GM19438 (cell line): ENCODE data around the gene ENO4.

Experiments
- ATAC-seq: cut with Tn5 transposase; IDR thresholded peaks from one replicate; pipeline ENCODE4 v1.9.1; 2021; ENCODE audit warnings: low read depth; ENCODE audit not compliant: unreplicated experiment

Gene ENO4

DNA sequence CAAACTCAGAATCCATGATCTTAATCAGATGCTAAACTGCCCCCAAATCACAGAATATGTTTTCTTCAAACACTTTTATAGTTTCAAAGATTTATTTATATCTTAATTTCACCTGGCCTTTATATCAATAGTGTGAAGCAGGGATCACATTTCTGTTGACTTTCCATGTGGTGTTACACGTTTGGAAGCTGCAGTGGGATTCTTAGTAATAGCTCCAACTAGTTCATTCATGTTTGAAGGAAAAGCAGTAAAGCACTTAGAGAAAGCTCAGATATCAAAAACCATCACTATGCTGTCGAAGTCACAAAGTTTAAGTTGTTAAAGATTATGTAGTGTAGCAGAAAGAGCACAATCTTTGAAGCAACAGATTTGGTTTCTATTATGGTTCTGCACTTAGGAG, 16.8 kb downstream of the ENO4 start:
- ATAC-seq, result no peak

- no peak for ATAC-seq
Measured at GRCh38 chr10:116866987-116867595, 17.8 kb downstream of the ENO4 start.

GRCh38 chr10:116868198-116868676, 18.9 kb downstream of the ENO4 start:
- ATAC-seq, result no peak

GRCh38 chr10:116868722-116869121, 19.4 kb downstream of the ENO4 start:
- ATAC-seq, result no peak

DNA sequence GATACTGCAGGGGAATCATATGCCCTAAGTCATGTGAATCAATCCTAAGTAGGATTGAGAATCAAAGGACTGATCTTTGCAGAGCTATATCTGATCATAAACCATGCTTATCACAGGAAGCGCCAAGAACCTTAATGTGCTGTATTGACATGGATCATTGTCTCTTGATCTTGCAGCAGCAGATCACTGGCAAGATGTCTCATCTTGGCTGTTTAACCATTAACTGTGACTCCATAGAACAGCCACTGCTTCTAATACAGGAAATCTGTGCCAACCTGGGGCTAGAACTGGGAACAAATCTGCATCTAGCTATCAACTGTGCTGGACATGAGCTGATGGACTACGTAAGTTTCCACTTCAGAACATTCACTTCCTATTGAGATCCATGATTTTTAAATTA, 21.6 kb downstream of the ENO4 start:
- no peak for ATAC-seq

DNA sequence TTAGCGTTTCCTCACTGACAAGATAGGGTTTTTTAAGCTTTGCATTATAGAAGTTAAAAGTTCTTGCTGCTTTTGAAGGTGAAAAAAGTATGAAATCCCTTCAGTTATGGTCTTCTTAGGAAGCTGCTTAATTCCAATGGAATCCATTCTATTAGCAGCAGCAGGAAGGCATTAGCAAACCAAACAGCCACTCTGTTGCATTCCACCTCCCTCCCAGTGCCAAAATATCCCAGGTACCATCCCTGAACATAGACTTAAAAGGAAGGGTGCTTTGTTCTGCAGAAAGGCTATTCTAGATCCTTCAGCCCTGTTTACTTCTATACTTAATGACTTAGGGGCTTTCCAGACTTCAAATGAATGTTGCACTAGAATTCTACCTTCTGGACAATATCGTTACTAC, 23.8 kb downstream of the ENO4 start:
- ATAC-seq, result no peak

- ATAC-seq, result no peak
Measured at GRCh38 chr10:116875897-116876296, 26.6 kb downstream of the ENO4 start.

DNA sequence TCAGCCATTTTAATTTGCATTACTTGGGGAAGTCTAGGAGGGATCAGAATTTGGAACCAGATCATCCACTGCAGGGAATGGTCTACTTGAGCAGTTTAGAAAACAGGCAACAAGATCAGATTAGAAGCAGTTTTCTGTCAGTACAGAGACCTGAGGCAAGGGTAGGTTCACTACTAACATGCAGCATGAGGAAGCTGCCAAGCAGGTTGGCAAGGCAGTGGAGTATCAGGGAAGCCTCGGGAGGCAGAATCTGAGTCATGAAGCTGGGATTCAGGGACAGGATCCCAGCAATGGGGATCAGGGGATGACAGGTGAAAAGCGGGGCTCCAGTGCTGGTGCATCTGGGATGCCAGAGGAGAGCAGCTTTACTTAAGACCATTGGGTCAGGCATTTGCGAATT, 28.1 kb downstream of the ENO4 start:
- no peak for ATAC-seq

GRCh38 chr10:116878123-116878522, 28.8 kb downstream of the ENO4 start:
- ATAC-seq, result no peak

- no peak for ATAC-seq
Measured at GRCh38 chr10:116879817-116880216, 30.5 kb downstream of the ENO4 start.

DNA sequence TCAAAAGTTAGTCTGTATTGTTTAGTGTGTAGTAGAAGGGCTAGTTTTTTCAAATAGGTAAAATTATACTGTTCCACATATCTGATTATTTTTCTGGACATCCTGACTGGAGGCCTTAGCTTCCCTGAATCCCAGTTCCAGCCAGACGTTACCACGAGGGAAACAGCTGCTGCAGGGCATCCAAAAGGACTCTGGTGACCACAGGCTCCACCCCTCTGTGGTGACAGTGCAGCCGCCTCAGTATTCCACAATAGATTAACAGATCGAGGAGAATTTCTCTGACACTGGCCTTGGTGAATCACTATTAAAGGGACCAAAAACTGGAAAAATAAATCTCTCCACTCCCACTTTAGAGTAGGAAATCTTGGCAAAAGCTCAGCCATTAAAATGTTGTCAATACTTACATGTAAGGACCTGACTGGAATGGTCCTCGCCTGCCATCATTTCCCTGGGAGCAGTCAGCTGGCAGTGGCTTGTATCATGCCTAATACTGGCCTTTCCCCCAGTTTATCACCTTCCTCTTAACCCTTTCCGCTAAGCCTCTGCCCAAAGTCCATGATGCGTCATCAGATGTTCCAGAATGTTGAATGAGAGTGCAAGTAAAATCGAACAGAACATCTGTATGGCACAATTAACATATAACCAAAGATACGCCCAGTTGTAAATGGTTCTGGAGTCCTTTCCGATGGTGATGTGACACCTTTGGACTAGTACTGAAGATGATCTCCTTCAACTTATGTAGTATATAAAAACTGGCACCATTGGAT, 31.6 kb downstream of the ENO4 start:
- ATAC-seq, result no peak

GRCh38 chr10:116882639-116883038, 33.3 kb downstream of the ENO4 start:
- no peak for ATAC-seq

- ATAC-seq, result no peak
Measured at GRCh38 chr10:116886772-116887171, 37.5 kb downstream of the ENO4 start.

- ATAC-seq, result no peak
Measured at GRCh38 chr10:116888380-116889055, 39.2 kb downstream of the ENO4 start.

DNA sequence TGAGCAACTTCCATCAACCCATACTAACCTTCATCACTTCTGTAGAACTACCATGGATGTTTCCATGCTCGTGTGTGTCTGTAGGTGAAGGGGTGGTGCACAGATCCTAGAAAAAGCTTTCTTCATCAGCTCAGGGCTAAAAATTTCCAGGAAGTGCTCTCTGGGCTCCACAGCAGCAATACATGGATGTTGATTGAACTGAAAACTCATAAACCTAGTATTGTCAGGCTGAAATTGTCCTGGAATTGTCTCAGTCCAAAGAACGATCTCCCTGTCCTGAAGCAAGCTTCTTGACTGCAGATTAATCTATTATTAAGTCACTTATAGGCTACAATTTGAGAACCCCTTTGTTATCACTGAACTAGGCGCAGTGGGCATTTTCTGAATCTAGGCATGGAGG, 39.8 kb downstream of the ENO4 start:
- no peak for ATAC-seq

DNA sequence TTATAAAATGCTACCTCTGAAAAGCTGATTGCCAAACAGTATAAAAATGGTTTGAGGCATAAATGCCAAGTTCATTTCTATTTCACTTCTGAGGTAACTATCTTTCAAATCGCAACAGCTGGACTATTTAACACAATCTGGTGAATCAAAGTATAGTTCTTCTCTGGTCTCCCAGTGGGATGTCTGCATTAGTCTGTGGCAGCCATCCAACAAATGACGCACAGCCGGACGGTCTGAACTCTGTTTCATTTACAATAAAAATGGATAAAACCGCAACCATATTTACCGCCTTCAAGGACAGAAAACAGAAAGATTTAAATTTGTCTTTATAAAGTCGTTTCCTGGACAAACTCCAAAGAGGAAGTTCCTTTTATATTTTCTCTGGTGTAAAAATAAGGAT, 41.9 kb downstream of the ENO4 start:
- no peak for ATAC-seq

DNA sequence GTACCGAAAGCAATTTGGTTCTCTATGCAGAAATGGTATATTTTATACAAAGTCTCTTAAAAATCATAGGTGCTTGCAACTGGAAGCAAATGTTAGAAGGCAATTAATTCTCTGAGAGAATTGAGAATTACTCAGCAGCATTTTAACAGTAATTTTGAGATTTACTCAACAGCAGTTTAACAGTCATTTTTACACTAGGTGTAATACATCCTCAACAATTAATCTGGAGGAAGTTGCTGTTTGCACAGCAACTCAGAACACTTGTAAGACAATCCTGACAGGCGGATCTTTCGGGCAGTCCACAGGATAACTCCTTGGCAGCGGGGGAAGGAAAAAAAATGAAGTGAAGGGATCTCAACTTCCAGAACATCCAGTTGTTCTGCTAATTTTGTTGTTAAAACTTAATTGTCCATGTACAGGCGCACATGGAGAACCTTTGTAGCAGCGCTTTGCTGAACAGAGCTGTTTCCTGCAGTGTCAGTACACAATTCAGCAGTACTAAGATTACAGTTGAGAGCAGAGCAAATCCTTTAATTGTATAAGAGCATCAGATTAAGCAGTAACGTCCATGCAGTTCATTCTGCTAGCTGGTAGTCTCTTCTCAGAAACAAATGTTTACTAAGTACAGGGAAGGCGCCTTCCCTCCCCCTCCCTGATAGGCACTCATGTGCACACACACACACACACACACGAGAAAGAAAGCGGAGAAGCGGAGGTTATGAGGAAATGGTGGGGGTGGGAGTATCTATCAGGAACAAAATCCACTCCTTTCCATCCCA, 43.8 kb downstream of the ENO4 start:
- no peak for ATAC-seq

GRCh38 chr10:116893686-116894037, 44.4 kb downstream of the ENO4 start:
- no peak for ATAC-seq

- ATAC-seq, result no peak
Measured at GRCh38 chr10:116899626-116900025, 50.3 kb downstream of the ENO4 start.

DNA sequence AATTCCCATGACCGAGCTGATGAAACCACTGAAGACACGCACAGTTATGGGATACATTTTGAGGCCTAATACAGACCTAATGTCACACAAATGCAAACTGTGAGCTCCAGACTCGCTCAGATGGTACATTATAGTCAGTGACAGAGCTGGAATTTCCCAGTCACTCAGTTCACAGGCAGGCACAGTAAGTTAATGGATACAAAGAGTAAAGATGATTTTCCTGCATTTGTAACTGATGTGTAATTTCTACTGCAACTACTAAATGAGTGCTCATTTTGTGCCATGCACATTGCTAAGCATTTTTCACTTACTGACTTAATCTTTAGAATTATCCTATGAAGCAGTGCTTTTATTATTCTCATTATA, 56.5 kb downstream of the ENO4 start:
- no peak for ATAC-seq
